ENCODE measurements around the gene CELF4. TPM values are rescaled to one million over a fixed set of nuclear protein-coding genes. Genes with fewer than 3 reads are reported as not detected.

The CELF4 gene
- total RNA-seq (2014; rRNA removed; shearing (Covaris generic)): 2.9 and 3.7 TPM in 2 replicates

DNA sequence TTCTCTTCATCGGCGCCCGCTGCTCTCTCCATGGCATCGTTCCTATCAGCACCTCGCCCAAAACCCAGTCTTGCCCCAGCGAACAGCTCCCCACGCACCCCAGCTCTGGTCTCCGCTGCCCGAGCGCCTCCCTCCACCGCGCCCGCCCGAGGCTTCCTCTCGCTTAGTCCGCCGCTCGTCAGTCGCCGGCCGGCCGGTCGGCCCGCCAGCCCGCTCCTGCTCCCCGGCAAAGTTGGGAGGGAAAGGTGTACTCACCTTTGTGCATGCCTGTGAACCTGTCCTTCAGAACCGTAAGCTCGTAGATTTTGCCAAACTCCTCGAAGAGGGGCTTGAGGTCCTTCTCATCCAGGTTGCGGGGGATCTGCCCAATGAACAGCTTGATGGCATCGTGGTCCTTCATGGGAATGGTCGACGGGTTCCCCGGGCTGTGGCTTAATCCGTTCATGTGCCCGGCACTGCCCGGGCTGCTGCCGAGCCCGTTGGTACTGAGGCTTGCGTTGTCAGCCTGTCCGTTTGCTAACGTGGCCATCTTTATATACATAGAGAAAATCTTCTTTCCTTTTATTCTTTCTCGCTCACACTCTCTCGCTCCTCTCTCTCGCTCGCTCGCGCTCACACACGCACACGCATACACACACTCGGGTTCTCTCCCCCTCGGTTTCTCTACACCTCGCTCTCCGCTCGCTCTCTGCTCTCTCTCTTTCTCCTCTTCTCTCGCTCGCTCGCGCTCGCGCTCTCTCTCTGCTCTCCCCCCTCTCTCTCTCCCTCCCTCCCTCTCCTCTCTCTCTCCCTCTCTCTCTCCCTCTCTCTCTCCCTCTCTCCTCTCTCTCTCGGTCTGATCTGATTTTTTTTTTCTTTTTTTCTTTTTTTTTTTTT, at the start of gene CELF4:
Gene CELF4 (minus strand): TSS at position 698 of the 876 bp plus-strand sequence.
- Histone ChIP-seq H3K27me3 (ENCODE audit: control insufficient read depth, insufficient read depth, low read length) (peaks cover 76% of the 10 kb centered on the region), H3K4me3 (ENCODE audit: insufficient read depth, low read depth, low read length) (peak within 1 kb of the TSS; percentile 70), H3K36me3 (replicated peaks; ENCODE audit: control insufficient read depth, insufficient read depth, low read length) (no peaks in the 10 kb centered on the region)
- peak; percentile 64 for DNase-seq

DNA sequence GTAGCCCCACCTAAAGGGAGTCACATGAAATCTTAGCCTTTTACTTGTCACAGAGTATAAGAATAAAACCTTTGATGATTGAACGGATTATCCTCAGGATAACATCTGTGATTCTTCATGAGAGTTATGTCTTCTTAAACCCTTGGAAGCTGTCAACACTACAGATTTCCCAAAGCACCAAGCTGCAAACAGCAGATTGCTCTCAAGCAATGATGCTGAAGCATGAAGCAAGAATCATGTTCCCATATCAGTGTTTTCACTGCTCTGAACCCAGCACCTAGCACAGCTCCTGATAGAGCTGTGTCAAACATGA, 47.6 kb upstream of the CELF4 start:
- Histone ChIP-seq H3K4me3 (ENCODE audit: insufficient read depth, low read depth, low read length) (no peak overlapping the region), H3K36me3 (replicated peaks; ENCODE audit: control insufficient read depth, insufficient read depth, low read length) (no peaks in the 10 kb centered on the region), H3K27me3 (ENCODE audit: control insufficient read depth, insufficient read depth, low read length) (no peaks in the 10 kb centered on the region)
- no peak for DNase-seq

DNA sequence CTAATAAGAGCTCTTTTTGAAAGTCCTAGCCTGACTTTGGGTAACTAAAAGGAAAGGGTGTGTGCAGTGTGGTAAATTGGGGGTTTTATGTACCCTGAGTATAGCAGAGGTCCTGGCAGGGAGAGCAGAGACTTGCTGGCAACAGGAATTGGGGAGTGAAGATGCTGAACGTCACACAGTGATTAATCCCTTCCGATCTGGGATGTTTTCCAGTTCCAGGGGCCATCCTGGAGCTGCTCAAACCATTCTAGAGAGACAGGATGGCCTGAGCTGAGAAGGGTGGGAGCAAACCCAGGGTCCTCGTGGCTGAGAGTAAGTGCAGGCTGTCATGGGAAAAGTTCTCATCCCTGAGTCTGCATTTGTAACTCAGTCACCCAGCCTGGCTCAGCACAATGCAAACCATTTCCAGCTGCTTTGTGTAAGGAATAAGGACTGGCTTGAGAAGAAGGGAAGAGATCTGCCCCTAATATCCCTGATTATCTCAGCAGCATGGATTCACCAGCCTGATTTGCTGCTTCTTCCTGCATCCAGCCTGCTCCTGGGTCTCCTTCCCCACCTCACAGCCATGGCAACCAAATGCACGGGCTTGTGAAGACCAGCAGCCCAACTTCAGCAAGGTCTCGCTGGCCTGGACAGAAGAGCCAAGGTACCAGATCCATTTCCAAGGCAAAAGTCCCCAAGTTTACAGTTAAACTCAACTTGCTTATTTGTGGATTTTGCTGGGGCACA, 47.1 kb upstream of the CELF4 start:
- H3K36me3 ChIP-seq (replicated peaks; ENCODE audit: control insufficient read depth, insufficient read depth, low read length): no peaks in the 10 kb centered on the region
- no peaks in the 10 kb centered on the region for H3K27me3 ChIP-seq (ENCODE audit: control insufficient read depth, insufficient read depth, low read length)
- no peak overlapping the region for H3K4me3 ChIP-seq (ENCODE audit: insufficient read depth, low read depth, low read length)
- DNase-seq: no peak

DNA sequence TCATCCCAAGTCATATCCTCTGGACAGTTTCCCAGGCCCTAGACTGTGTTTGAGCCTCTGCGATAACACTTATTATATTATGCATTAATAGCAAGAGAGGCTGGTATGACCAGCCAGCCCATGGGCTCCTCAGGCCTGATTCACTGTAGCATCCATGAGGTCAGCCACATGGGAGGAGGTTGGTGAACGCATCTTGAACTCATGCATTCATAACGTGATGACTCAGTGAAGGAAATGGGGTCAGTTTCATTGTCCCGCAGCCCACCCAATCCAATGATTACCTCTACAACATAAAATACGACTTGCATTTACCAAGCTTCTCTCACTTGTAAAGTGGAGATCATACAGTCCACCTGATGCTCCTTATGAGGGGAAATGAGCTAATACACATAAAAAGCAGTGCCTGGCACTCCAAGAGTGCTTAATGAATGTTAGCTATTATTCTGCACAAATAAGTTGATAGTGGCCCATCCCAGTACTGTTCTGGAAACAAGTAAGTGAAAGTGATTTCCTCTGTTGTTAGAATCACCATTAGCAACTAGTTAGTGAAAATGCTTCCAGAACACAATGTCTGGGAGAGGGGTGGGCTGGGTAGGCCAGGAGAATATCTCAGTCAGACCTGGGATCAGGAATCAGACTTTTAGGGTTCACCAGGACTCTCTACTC, 46.1 kb upstream of the CELF4 start:
- Histone ChIP-seq H3K36me3 (replicated peaks; ENCODE audit: control insufficient read depth, insufficient read depth, low read length) (no peaks in the 10 kb centered on the region), H3K4me3 (ENCODE audit: insufficient read depth, low read depth, low read length) (no peak overlapping the region), H3K27me3 (ENCODE audit: control insufficient read depth, insufficient read depth, low read length) (no peaks in the 10 kb centered on the region)
- DNase-seq: no peak

DNA sequence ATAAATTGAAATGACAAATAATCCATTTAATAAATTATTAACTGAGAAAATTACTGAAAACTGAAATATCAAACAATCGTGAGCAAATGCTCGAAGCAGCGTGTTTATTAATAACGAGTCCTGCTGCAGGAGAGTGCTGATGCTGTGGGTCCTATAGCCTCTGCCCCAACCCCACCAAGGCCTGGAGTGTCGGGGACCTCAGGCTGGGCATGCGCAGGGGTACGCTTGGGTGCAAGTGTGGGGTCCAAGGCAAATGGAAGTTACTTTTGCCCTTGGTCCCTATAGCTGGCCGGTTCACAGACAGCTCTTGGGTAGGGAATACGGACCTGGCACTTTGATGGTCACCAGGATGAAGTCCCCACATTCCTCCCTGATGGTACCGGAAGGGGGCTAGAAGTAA, 43.3 kb upstream of the CELF4 start:
- no peak overlapping the region for H3K4me3 ChIP-seq (ENCODE audit: insufficient read depth, low read depth, low read length)
- no peaks in the 10 kb centered on the region for H3K27me3 ChIP-seq (ENCODE audit: control insufficient read depth, insufficient read depth, low read length)
- H3K36me3 ChIP-seq (replicated peaks; ENCODE audit: control insufficient read depth, insufficient read depth, low read length): no peaks in the 10 kb centered on the region
- no peak for DNase-seq

DNA sequence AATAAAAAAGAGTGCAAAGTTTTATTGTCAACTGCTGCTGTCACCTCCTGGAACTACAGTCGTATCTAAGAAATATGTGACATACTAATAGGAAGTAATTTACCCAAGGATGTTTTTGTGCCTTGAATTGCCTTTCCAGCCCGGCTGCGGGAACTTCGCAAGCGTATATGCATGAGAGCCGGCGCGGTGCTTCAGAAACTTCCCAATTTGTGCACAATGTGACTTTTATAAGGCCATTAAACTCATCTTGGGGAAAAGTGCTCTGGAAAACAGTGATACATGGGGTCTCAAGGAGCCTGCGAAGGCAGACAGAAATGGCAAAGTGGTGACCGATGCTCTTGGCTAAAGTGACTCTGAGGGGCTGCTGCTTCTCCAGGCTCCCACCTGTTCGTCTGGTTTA, 41.7 kb upstream of the CELF4 start:
- H3K27me3 ChIP-seq (ENCODE audit: control insufficient read depth, insufficient read depth, low read length): no peaks in the 10 kb centered on the region
- DNase-seq: no peak
- H3K4me3 ChIP-seq (ENCODE audit: insufficient read depth, low read depth, low read length): no peak overlapping the region

DNA sequence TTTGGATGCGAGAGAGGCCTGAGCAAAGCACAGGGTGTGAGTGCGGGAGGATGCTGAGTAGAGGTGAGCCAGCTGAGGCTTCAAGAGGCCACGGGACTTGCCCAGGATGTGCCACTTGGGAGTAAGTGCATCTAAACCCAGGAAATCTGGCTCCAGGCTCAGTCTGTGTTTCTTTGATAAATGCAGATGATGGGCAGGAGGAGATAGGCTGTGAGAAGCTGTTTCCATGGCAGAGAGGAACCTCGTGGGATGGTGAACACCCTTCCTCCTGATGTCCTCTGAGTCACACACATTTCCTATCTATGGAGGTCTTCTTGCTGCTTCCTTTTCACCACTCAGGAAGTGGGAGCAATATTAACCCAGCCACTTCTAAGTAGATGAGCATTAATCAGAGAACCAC, 38.4 kb upstream of the CELF4 start:
- H3K27me3 ChIP-seq (ENCODE audit: control insufficient read depth, insufficient read depth, low read length): no peaks in the 10 kb centered on the region; the same call in 1 of the 2 replicates
- DNase-seq: no peak
- no peaks in the 10 kb centered on the region for H3K36me3 ChIP-seq (replicated peaks; ENCODE audit: control insufficient read depth, insufficient read depth, low read length)
- no peak overlapping the region for H3K4me3 ChIP-seq (ENCODE audit: insufficient read depth, low read depth, low read length)

More for the DNA sequence above, 41.7 kb upstream of the CELF4 start:
- no peaks in the 10 kb centered on the region for H3K36me3 ChIP-seq (replicated peaks; ENCODE audit: control insufficient read depth, insufficient read depth, low read length)

DNA sequence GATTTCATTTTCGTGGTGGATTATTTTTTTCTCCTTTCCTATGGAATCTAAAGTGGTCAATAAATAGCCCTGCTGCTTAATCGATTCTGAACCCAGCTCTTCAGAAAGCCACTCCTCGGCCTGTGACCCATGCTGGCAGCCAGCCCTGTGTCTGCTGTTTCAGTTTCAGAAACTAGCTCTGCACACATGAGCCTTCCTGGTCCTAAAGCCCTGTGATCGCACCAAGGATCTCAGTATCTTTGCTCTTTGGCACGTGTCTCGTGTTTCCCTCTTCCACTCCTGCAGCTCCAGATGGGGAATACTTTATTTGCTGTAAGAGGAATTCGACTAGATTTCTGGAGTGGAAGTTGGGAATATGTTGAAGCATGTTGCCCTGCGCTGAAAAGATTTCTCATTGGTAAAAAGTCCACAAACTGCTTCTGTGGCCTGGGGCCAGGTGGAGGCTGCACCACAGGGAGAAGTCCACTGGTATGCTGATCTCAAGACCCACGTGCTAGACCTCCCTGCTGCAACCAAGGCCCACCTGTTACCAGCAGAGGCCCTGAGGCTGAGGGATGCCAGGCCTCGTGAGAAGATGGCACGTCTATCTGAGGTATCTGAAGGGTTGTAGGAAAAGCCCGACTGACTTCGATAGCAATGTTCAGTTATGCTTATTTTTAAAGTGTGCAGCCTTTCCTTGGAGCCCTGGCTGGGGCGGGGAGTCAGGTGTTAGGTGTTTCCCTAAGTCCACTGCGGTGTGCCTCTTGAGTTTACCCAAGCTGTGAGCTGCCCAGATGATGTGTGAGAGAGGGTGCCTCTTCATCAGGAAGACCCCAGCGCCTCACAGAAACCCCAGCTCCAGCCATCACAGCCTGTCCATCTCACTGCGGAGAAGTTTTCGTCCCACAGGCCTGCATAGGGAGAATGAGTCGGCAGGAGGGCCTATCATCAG, 33.6 kb upstream of the CELF4 start:
- H3K36me3 ChIP-seq (replicated peaks; ENCODE audit: control insufficient read depth, insufficient read depth, low read length): no peaks in the 10 kb centered on the region
- no peak for DNase-seq
- no peak overlapping the region for H3K4me3 ChIP-seq (ENCODE audit: insufficient read depth, low read depth, low read length)
- H3K27me3 ChIP-seq (ENCODE audit: control insufficient read depth, insufficient read depth, low read length): no peaks in the 10 kb centered on the region; the same call in 1 of the 2 replicates

DNA sequence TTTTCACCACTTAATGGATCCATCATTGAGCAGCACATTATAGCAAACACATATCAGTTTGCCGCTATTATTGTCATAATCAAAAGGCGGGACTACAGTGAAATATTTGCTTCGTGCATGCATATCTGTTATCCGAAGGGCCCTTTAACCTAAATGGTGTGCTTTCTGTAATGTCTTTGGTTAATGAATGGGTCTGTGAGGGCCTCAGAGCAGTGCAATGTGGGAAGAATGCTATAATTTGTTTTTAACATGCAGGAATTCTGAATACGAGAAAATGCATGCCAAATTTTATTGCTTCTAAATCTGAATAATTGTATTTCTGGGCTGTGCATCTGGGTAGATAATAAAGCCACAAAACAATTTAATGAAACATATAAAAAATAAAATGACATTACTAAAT, 32.8 kb upstream of the CELF4 start:
- Histone ChIP-seq H3K36me3 (replicated peaks; ENCODE audit: control insufficient read depth, insufficient read depth, low read length) (no peaks in the 10 kb centered on the region), H3K4me3 (ENCODE audit: insufficient read depth, low read depth, low read length) (no peak overlapping the region), H3K27me3 (ENCODE audit: control insufficient read depth, insufficient read depth, low read length) (no peaks in the 10 kb centered on the region; the same call in 1 of the 2 replicates)
- DNase-seq: no peak

DNA sequence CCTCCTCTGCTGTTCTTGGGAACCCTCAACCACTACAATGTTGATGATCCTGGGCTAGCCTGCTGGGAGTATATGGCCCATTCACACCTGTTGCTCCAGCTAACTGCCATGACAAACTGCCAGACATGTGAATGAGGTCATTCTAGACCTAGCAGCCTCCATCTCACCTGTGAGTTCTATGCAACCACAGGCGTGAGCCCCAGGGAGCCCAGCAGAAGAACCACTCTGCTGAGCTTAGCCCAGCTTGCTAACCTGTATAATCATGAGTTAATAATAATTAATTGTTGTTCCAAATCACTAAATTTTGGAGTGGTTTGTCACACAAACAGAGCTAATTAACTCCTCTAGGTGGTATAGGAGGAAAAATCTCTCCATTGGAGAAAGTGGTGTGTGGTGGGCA, 24.7 kb upstream of the CELF4 start:
- no peak overlapping the region for H3K4me3 ChIP-seq (ENCODE audit: insufficient read depth, low read depth, low read length)
- no peak for DNase-seq
- no peaks in the 10 kb centered on the region for H3K36me3 ChIP-seq (replicated peaks; ENCODE audit: control insufficient read depth, insufficient read depth, low read length)
- no peaks in the 10 kb centered on the region; the same call in 1 of the 2 replicates for H3K27me3 ChIP-seq (ENCODE audit: control insufficient read depth, insufficient read depth, low read length)

DNA sequence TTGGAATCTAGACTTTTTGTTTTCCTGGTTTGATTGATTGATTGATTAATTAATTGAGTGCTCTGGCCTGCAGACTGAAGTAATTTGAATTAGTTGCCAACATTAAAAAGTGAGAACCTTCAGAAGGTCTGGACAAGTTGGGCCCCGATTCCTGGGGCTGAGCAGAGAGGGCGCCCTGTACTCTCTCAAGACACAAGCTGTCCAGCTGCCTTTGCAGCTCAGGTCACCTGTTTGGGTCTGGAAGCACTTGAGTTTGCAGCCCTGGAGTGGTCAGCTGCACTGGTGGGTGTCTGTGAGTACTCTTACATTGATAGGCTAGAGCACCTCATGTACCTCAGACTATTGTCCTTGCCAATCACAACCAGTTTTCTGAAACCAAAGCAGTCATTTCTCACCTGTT, 22.7 kb upstream of the CELF4 start:
- DNase-seq: peak; percentile 46
- Histone ChIP-seq H3K27me3 (ENCODE audit: control insufficient read depth, insufficient read depth, low read length) (peaks cover 2% of the 10 kb centered on the region; the same call in 1 of the 2 replicates), H3K4me3 (ENCODE audit: insufficient read depth, low read depth, low read length) (no peak overlapping the region), H3K36me3 (replicated peaks; ENCODE audit: control insufficient read depth, insufficient read depth, low read length) (no peaks in the 10 kb centered on the region)

DNA sequence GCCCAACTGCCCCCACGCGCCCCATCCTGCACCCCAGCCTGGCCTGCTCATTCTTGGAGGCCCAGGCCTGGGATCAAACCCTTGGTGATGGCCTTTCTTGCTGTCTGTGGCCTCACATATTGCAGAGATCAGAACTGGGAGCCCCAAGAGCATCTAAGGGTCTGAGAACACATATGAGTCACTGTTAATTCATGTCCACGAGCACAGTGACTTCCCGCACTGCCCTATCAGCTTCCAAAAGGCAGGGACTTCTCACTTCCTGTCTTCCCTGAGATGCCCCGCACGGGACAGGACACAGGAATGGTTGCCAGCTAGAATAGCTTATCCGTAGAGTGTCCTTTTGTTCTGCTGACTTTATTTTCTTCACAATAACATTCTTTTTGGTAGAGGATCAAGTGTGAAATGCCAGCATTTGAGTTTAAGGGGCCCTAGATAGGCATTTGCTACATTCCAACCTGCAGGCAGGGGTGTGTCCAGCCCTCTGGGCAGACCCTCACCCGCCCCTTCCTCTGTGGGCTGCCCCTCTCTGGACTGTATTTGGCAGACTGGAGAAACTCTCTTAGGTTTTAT, 21.1 kb upstream of the CELF4 start:
- Histone ChIP-seq H3K36me3 (replicated peaks; ENCODE audit: control insufficient read depth, insufficient read depth, low read length) (no peaks in the 10 kb centered on the region), H3K27me3 (ENCODE audit: control insufficient read depth, insufficient read depth, low read length) (peaks cover 2% of the 10 kb centered on the region; the same call in 1 of the 2 replicates), H3K4me3 (ENCODE audit: insufficient read depth, low read depth, low read length) (no peak overlapping the region)
- DNase-seq: no peak

DNA sequence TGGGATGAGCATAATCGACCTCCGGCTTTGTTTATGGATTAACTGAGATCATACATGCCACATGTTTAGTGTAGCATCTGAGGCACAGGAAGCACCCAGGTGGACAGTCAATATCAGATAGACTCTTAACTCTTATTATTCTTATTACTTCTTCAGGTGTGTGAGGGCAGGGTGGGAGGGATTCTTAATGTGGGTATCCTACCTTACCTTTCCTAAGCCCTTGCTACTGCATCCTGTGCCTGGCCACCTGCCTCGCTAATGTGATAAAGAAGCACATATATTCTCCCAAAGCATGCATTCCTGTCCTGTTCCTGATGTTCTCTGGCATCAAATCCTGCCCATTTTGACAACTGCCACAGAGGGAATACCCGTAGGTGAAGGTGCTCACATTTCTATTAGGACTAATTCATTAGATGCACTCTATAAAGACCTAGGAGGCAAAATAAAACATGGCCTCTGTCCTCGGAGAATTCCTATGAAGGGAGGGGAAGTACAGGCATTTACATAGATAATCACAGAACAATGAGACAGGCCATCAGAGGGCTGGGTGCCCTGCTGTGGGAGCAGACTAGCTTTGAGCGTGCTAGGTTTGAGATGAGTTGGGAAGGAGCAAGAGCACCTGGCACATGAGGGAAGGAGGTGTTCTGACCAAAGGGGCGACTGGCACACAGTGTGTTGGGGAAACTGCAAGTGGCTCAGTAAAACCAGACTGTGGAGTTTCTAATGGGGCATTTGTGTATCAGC, 19.5 kb upstream of the CELF4 start:
- DNase-seq: peak; percentile 79
- no peaks in the 10 kb centered on the region for H3K36me3 ChIP-seq (replicated peaks; ENCODE audit: control insufficient read depth, insufficient read depth, low read length)

More for the DNA sequence above, 19.5 kb upstream of the CELF4 start:
- no peak overlapping the region for H3K4me3 ChIP-seq (ENCODE audit: insufficient read depth, low read depth, low read length)
- H3K27me3 ChIP-seq (ENCODE audit: control insufficient read depth, insufficient read depth, low read length): peaks cover 2% of the 10 kb centered on the region; the same call in 1 of the 2 replicates
